HL-60 (cell line): ENCODE measurements around the gene FAM171A1.

Experiments used
- CTCF ChIP-seq: IDR thresholded peaks from one replicate; pipeline ENCODE4 v1.5.1; 2011; ENCODE audit warnings: low read length, control low read depth, inconsistent platforms; ENCODE audit not compliant: insufficient read depth
- REST ChIP-seq: IDR thresholded peaks from 2 replicates; pipeline ENCODE4 v1.6.1; 2012; ENCODE audit warnings: low read depth; ENCODE audit not compliant: insufficient replicate concordance

GRCh38 chr10:15208221-15208620 lies 162.9 kb downstream of the FAM171A1 start:
- TF ChIP-seq CTCF (no peak), REST (no peak)
